Measurements from ENCODE around the gene KCTD4.
"Not testable (repeated sequence)": the region's sequence is repeated elsewhere in the genome, so short reads cannot be mapped to it uniquely, and the experiment has no call there.

The KCTD4 gene

GRCh38 chr13:45215392-45216077, 14.7 kb upstream of the KCTD4 start:
- no peak for DNase-seq

GRCh38 chr13:45209229-45209628, 8.4 kb upstream of the KCTD4 start:
- DNase-seq: no peak

- DNase-seq: no peak
Measured at GRCh38 chr13:45208132-45208531, 7.3 kb upstream of the KCTD4 start.

- no peak for DNase-seq
Measured at GRCh38 chr13:45207319-45207718, 6.5 kb upstream of the KCTD4 start.

GRCh38 chr13:45206340-45206739, 5.5 kb upstream of the KCTD4 start:
- DNase-seq: peak in 1 of 5 experiments; percentile 14

- no peak for DNase-seq
Measured at GRCh38 chr13:45205124-45205523, 4.3 kb upstream of the KCTD4 start.

GRCh38 chr13:45199711-45200110, 1.1 kb downstream of the KCTD4 start:
- DNase-seq: no peak

GRCh38 chr13:45198924-45199323, 1.9 kb downstream of the KCTD4 start:
- DNase-seq: no peak

- no peak for DNase-seq
Measured at GRCh38 chr13:45198041-45198440, 2.8 kb downstream of the KCTD4 start.

GRCh38 chr13:45196622-45197021, 4.2 kb downstream of the KCTD4 start:
- DNase-seq: no peak

GRCh38 chr13:45196096-45196495, 4.7 kb downstream of the KCTD4 start:
- no peak for DNase-seq

GRCh38 chr13:45195421-45195820, 5.4 kb downstream of the KCTD4 start:
- DNase-seq: no peak

- DNase-seq: no peak
Measured at GRCh38 chr13:45194081-45194939, 6.5 kb downstream of the KCTD4 start.

- DNase-seq: no peak
Measured at GRCh38 chr13:45191874-45192273, 9.0 kb downstream of the KCTD4 start.

- not testable (repeated sequence) for DNase-seq
Measured at GRCh38 chr13:45189511-45189910, 11.3 kb downstream of the KCTD4 start.

GRCh38 chr13:45189077-45189476, 11.8 kb downstream of the KCTD4 start:
- not testable (repeated sequence) for DNase-seq

GRCh38 chr13:45185286-45185685, 15.6 kb downstream of the KCTD4 start:
- DNase-seq: no peak

- no peak for DNase-seq
Measured at GRCh38 chr13:45184693-45185092, 16.2 kb downstream of the KCTD4 start.

- DNase-seq: no peak
Measured at GRCh38 chr13:45180713-45181601, 19.9 kb downstream of the KCTD4 start.

- DNase-seq: no peak
Measured at GRCh38 chr13:45180303-45180702, 20.5 kb downstream of the KCTD4 start.

GRCh38 chr13:45179428-45179827, 21.4 kb downstream of the KCTD4 start:
- no peak for DNase-seq

GRCh38 chr13:45178349-45179162, 22.3 kb downstream of the KCTD4 start:
- DNase-seq: no peak
